Breast epithelium (tissue), 3 donors: ENCODE data around the gene CDK4.

Source experiments
- CTCF ChIP-seq, 3 donors: fragments of 450-650 bp; IDR thresholded peaks; one replicate each; pipeline ENCODE4 v1.5.1; 2016 to 2017; ENCODE audit warnings: antibody characterized with exemption in 3 of 3, mild to moderate bottlenecking in 3 of 3, moderate library complexity in 3 of 3
- POLR2A ChIP-seq: fragments of 450-650 bp; IDR thresholded peaks from one replicate; pipeline ENCODE4 v1.6.1; 2016; ENCODE audit warnings: antibody characterized with exemption, mild to moderate bottlenecking, moderate library complexity
- POLR2AphosphoS5 ChIP-seq, 3 donors: sonication (generic); formaldehyde crosslinking; IDR thresholded peaks; one replicate each; pipeline ENCODE4 v1.6.1; 2017; ENCODE audit warnings: antibody characterized with exemption in 3 of 3

- TF ChIP-seq CTCF (IDR thresholded peaks at IDR 0.05) (no peak), POLR2AphosphoS5 (IDR thresholded peaks at IDR 0.05) (no peak), POLR2A (no peak)
Measured at GRCh38 chr12:57738661-57739237, 13.4 kb downstream of the CDK4 start, which contains the start of gene AGAP2.
